Neutrophil (primary cell): ENCODE measurements around the gene LRRC4C.

ENCODE experiments used
- H3K27ac ChIP-seq: fragments of 200-600 bp; sonication (generic); 2 replicates; pipeline ENCODE4 v1.5.1; 2016; ENCODE audit warnings: mild to moderate bottlenecking, moderate library complexity
- H3K27me3 ChIP-seq: fragments of 200-600 bp; sonication (generic); 2 replicates; pipeline ENCODE4 v1.6.0; 2016; ENCODE audit warnings: mild to moderate bottlenecking
- H3K36me3 ChIP-seq: fragments of 200-600 bp; sonication (generic); 2 replicates; pipeline ENCODE4 v1.5.1; 2017
- H3K4me1 ChIP-seq, 2 experiments: fragments of 200-600 bp in 1 of 2; sonication (generic) in 1 of 2; 1 replicate in 1 of 2; 2 replicates in 1 of 2; pipeline versions ENCODE4 v1.5.1 to v1.6.1; 2013 to 2016; ENCODE audit warnings: low read depth in 1 of 2, low read length in 1 of 2, mild to moderate bottlenecking in 1 of 2, moderate library complexity in 1 of 2; ENCODE audit not compliant: control insufficient read depth in 1 of 2, insufficient read depth in 1 of 2
- H3K4me3 ChIP-seq, 2 experiments: fragments of 200-600 bp in 1 of 2; sonication (generic) in 1 of 2; 1 replicate in 1 of 2; 2 replicates in 1 of 2; pipeline ENCODE4 v1.5.1; 2013 to 2016; ENCODE audit warnings: low read depth in 1 of 2, low read length in 1 of 2, mild to moderate bottlenecking in 1 of 2, moderate library complexity in 1 of 2
- H3K9me3 ChIP-seq: fragments of 200-600 bp; sonication (generic); 2 replicates; pipeline ENCODE4 v1.5.1; 2016
- TF ChIP-seq, protein P1 (sequence below): fragments of 200-600 bp; sonication (generic); IDR thresholded peaks from 2 replicates; pipeline ENCODE4 v1.5.1; 2016; ENCODE audit warnings: antibody characterized with exemption

Gene LRRC4C

GRCh38 chr11:40295466-40295865 lies 1164.0 kb downstream of the LRRC4C start:
- TF ChIP-seq, protein P1, sequence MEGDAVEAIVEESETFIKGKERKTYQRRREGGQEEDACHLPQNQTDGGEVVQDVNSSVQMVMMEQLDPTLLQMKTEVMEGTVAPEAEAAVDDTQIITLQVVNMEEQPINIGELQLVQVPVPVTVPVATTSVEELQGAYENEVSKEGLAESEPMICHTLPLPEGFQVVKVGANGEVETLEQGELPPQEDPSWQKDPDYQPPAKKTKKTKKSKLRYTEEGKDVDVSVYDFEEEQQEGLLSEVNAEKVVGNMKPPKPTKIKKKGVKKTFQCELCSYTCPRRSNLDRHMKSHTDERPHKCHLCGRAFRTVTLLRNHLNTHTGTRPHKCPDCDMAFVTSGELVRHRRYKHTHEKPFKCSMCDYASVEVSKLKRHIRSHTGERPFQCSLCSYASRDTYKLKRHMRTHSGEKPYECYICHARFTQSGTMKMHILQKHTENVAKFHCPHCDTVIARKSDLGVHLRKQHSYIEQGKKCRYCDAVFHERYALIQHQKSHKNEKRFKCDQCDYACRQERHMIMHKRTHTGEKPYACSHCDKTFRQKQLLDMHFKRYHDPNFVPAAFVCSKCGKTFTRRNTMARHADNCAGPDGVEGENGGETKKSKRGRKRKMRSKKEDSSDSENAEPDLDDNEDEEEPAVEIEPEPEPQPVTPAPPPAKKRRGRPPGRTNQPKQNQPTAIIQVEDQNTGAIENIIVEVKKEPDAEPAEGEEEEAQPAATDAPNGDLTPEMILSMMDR = no peak
- Histone ChIP-seq H3K4me3 (no peak overlapping the region), H3K4me1 (peaks cover 0 to 5% of the 10 kb centered on the region in 2 experiments), H3K27ac (no peak overlapping the region), H3K9me3 (no peaks in the 10 kb centered on the region), H3K27me3 (peaks cover 41% of the 10 kb centered on the region), H3K36me3 (no peaks in the 10 kb centered on the region)

DNA sequence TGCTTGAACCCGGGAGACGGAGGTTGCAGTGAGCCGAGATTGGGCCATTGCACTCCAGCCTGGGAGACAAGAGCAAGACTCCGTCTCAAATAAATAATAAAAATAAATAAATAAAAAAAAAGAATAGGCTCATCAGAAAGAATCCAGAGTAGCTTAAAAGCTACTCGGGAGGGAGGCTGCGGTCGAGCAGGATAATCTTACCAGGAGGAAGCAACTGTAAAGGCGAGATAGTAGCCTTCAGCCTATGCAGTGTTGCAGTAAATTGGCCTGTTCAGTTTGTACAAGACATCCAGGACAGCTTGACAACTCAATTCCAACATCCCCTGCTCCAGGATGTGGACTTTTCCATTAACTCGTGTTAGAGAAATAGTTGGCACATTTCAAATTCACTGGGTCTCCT lies 1164.7 kb downstream of the LRRC4C start:
- no peaks in the 10 kb centered on the region for H3K9me3 ChIP-seq

DNA sequence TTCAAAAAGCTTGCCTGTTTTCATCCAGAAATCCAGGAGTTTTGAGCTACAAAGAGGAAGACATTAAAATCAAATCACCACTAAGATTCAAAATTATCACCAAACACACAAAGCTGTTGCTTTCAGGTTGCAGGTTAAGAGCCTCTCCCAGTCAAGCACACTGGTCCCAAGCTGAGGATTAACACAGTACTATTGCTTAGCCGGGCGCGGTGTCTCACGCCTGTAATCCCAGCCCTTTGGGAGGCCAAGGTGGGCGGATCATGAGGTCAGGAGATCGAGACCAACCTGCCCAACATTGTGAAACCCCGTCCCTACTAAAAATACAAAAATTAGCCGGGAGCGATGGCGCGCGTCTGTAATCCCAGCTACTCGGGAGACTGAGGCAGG lies 1165.1 kb downstream of the LRRC4C start:
- Histone ChIP-seq H3K9me3 (no peaks in the 10 kb centered on the region), H3K4me3 (no peak overlapping the region), H3K36me3 (no peaks in the 10 kb centered on the region), H3K4me1 (peaks cover 0 to 5% of the 10 kb centered on the region in 2 experiments), H3K27me3 (peaks cover 46% of the 10 kb centered on the region), H3K27ac (no peak overlapping the region)
- TF ChIP-seq, protein P1 = no peak

More for the DNA sequence above, 1164.7 kb downstream of the LRRC4C start:
- Histone ChIP-seq H3K36me3 (no peaks in the 10 kb centered on the region), H3K4me3 (no peak overlapping the region), H3K27ac (no peak overlapping the region), H3K4me1 (peaks cover 0 to 5% of the 10 kb centered on the region in 2 experiments), H3K27me3 (peaks cover 46% of the 10 kb centered on the region)
- TF ChIP-seq, protein P1 = no peak

DNA sequence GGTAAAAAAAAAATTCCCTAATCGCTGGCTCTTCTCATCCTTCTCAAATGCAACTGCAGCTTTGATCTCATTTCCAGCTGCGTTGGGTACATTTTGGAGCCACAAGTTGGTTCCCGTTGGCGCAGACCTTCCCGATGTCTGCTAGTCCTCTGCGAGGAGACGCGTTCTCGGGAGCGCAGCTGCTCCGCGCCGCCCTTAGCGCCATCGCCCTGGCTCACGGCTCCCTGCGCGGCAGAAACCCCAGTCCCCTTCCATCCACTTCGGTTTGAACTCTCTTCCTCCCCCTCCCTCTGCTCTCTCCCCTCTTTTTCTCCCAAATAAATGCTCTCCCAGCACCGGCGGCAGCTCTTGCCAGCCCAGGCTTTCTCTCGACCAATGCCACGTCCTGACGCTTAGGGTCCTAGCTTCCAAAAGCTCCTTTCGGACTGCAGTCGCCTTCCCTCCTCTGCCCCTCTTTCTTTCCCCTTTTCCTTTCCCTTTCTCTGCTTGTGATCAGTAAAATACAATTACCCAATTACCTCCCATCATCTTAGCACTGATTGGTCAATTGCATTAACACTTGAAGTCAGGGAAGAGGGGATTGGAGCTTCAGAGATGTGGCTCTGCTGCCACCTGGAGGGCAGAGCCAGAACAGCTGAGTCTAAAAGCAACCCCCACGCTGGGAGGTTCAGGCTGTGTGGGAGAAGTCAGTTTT lies 1165.7 kb downstream of the LRRC4C start:
- TF ChIP-seq, protein P1 = no peak
- no peak overlapping the region for H3K27ac ChIP-seq

GRCh38 chr11:40292721-40293508 lies 1166.5 kb downstream of the LRRC4C start:
- TF ChIP-seq, protein P1 = no peak
- Histone ChIP-seq H3K4me1 (peaks cover 0 to 5% of the 10 kb centered on the region in 2 experiments), H3K36me3 (no peaks in the 10 kb centered on the region), H3K4me3 (no peak overlapping the region), H3K27me3 (peaks cover 46% of the 10 kb centered on the region), H3K9me3 (no peaks in the 10 kb centered on the region), H3K27ac (no peak overlapping the region)

More for the DNA sequence above, 1165.7 kb downstream of the LRRC4C start:
- H3K27me3 ChIP-seq = peaks cover 46% of the 10 kb centered on the region
- no peak overlapping the region for H3K4me3 ChIP-seq
- H3K9me3 ChIP-seq = no peaks in the 10 kb centered on the region
- no peaks in the 10 kb centered on the region for H3K36me3 ChIP-seq
- peaks cover 0 to 5% of the 10 kb centered on the region in 2 experiments for H3K4me1 ChIP-seq
